ENCODE data around the gene LYPD4.

GRCh38 chr19:41890936-41891335, 46.5 kb upstream of the LYPD4 start:
- TF ChIP-seq EZH2 (optimal IDR thresholded peaks at IDR 0.05; ENCODE audit: low read depth, low read length): no peak
- TF ChIP-seq CTCF (IDR thresholded peaks at IDR 0.05; ENCODE audit: low read length): no peak
